GM12878 (cell line): Measurements from ENCODE around the gene PGM2L1. TPM values are rescaled to one million over a fixed set of nuclear protein-coding genes. Genes with fewer than 3 reads are reported as not detected.

Experiments
- ATAC-seq: fragments of 200-7000 bp; cut with Tn5 transposase; 3 replicates; pipeline ENCODE4 v1.9.1; 2020; ENCODE audit warnings: mild to moderate bottlenecking, moderate library complexity
- BruUV-seq: library from RNA; stranded (reverse); fragments of 400-500 nt; replicated peaks from 2 replicates; lab custom pipeline; 2021; lab: Mats Ljungman, UMichigan
- CTCF ChIA-PET: fragments of 300-600 bp; sonication (Branson Sonifier 250); formaldehyde crosslinking; extraction: SDS; loops from one replicate; lab custom pipeline; 2021; ENCODE audit warnings: inconsistent platforms; lab: Yijun Ruan, JAX
- POLR2A ChIA-PET: fragments of 350-600 bp; formaldehyde crosslinking; extraction: SDS; loops from one replicate; lab custom pipeline; 2021; ENCODE audit warnings: inconsistent platforms; lab: Charles Lee
- RAD21 ChIA-PET: fragments of 300-600 bp; sonication (Branson Sonifier 250); formaldehyde crosslinking; loops from one replicate; lab custom pipeline; 2023; ENCODE audit warnings: antibody characterized with exemption; ENCODE audit not compliant: unreplicated experiment; lab: Charles Lee
- SMC1A ChIA-PET: fragments of 300-600 bp; sonication (Branson Sonifier 250); formaldehyde crosslinking; loops from one replicate; lab custom pipeline; 2023; ENCODE audit not compliant: unreplicated experiment, uncharacterized antibody; lab: Charles Lee
- DNase-seq: peaks from one replicate; pipeline ENCODE4 v3.0.0-alpha.2; 2011; ENCODE audit warnings: low read depth, low spot score
- FAIRE-seq: peaks from 3 replicates; lab custom pipeline; 2011; peaks lifted over from hg19 to GRCh38; lab: Jason Lieb, UNC
- H2AFZ ChIP-seq: 2 replicates; pipeline ENCODE4 v1.6.0; 2011; ENCODE audit warnings: low read depth, low read length, control low read depth; ENCODE audit not compliant: control insufficient read depth
- H3K27ac ChIP-seq: 2 replicates; pipeline ENCODE4 v1.5.1; 2011; ENCODE audit warnings: control low read depth; ENCODE audit not compliant: control insufficient read depth, insufficient read depth
- H3K27me3 ChIP-seq, 2 experiments: replicated peaks in 1 of 2; 2 replicates each; pipeline versions ENCODE4 v1.6.0 to v1.6.1; 2011; ENCODE audit warnings: low read length in 1 of 2; ENCODE audit not compliant: control insufficient read depth in 2 of 2, insufficient read depth in 2 of 2
- H3K36me3 ChIP-seq, 2 experiments: 2 replicates each; pipeline ENCODE4 v1.5.1; 2011; ENCODE audit warnings: low read length in 1 of 2; ENCODE audit not compliant: control insufficient read depth in 2 of 2, insufficient read depth in 2 of 2
- H3K4me1 ChIP-seq: 2 replicates; pipeline ENCODE4 v1.6.1; 2011; ENCODE audit warnings: mild to moderate bottlenecking, low read length, moderate library complexity, mixed read lengths; ENCODE audit not compliant: control insufficient read depth, insufficient read depth
- H3K4me2 ChIP-seq: 2 replicates; pipeline ENCODE4 v1.6.0; 2011; ENCODE audit warnings: control low read depth; ENCODE audit not compliant: control insufficient read depth, insufficient read depth
- H3K4me3 ChIP-seq: fragments of 200-600 bp; sonication (generic); 2 replicates; pipeline ENCODE4 v1.5.1; 2016
- H3K79me2 ChIP-seq: 2 replicates; pipeline ENCODE4 v1.6.0; 2011; ENCODE audit warnings: low read length; ENCODE audit not compliant: control insufficient read depth, insufficient read depth
- H3K9ac ChIP-seq: 2 replicates; pipeline ENCODE4 v1.8.0; 2011; ENCODE audit warnings: low read length, control low read depth, mixed read lengths; ENCODE audit not compliant: control insufficient read depth, insufficient read depth
- H3K9me3 ChIP-seq: replicated peaks from 3 replicates; pipeline ENCODE4 v1.5.1; 2011; ENCODE audit warnings: mild to moderate bottlenecking, low read length; ENCODE audit not compliant: control insufficient read depth, insufficient read depth
- H4K20me1 ChIP-seq: 2 replicates; pipeline ENCODE4 v1.6.0; 2011; ENCODE audit not compliant: control insufficient read depth, insufficient read depth
- CBX3 ChIP-seq: fragments of 200-600 bp; sonication (generic); IDR thresholded peaks from 2 replicates; pipeline ENCODE4 v1.6.1; 2016; ENCODE audit warnings: low read depth, borderline replicate concordance
- CREB1 ChIP-seq: IDR thresholded peaks from 2 replicates; pipeline ENCODE4 v1.6.1; 2012; ENCODE audit warnings: low read depth, mild to moderate bottlenecking, inconsistent platforms
- EED ChIP-seq: sonication (generic); IDR thresholded peaks from 2 replicates; pipeline ENCODE4 v1.6.1; 2016; ENCODE audit warnings: antibody characterized with exemption, low read depth
- ELK1 ChIP-seq: IDR thresholded peaks from 2 replicates; pipeline ENCODE4 v1.6.1; 2012; ENCODE audit warnings: low read depth, low read length, improper control_type of control experiment
- ESRRA ChIP-seq: IDR thresholded peaks from 2 replicates; pipeline ENCODE4 v1.6.1; 2012; ENCODE audit warnings: mild to moderate bottlenecking, low read length, improper control_type of control experiment
- IKZF1 ChIP-seq: fragments of 450-650 bp; conservative IDR thresholded peaks from 2 replicates; pipeline ENCODE4 v1.6.1; 2017; ENCODE audit warnings: antibody characterized with exemption, mild to moderate bottlenecking
- KDM1A ChIP-seq: fragments of 200-600 bp; sonication (generic); IDR thresholded peaks from 2 replicates; pipeline ENCODE4 v1.6.1; 2016; ENCODE audit warnings: borderline replicate concordance
- NBN ChIP-seq: fragments of 450-650 bp; IDR thresholded peaks from 2 replicates; pipeline ENCODE4 v1.6.1; 2016
- PAX8 ChIP-seq: fragments of 450-650 bp; IDR thresholded peaks from 2 replicates; pipeline ENCODE4 v1.6.1; 2017; ENCODE audit warnings: mild to moderate bottlenecking, moderate library complexity
- SIN3A ChIP-seq: IDR thresholded peaks from 2 replicates; pipeline ENCODE4 v1.6.1; 2012; ENCODE audit warnings: low read depth, low read length, improper control_type of control experiment
- SMAD5 ChIP-seq: IDR thresholded peaks from 2 replicates; pipeline ENCODE4 v1.6.1; 2016; ENCODE audit warnings: antibody characterized with exemption, low read depth
- SPI1 ChIP-seq: IDR thresholded peaks from 2 replicates; pipeline ENCODE4 v1.6.1; 2011; ENCODE audit warnings: low read depth, mild to moderate bottlenecking, low read length, moderate library complexity, borderline replicate concordance; ENCODE audit not compliant: insufficient read depth
- SREBF2 ChIP-seq: IDR thresholded peaks from 2 replicates; pipeline ENCODE4 v1.6.1; 2012; ENCODE audit warnings: mild to moderate bottlenecking, low read length
- TCF12 ChIP-seq: IDR thresholded peaks from 2 replicates; pipeline ENCODE4 v1.6.1; 2011; ENCODE audit warnings: low read depth, mild to moderate bottlenecking, low read length
- USF2 ChIP-seq: IDR thresholded peaks from 2 replicates; pipeline ENCODE4 v1.6.1; 2011; ENCODE audit warnings: low read depth, low read length, improper control_type of control experiment, borderline replicate concordance
- YY1 ChIP-seq: IDR thresholded peaks from 2 replicates; pipeline ENCODE4 v1.6.1; 2011; ENCODE audit warnings: low read depth, mild to moderate bottlenecking, low read length
- ZNF687 ChIP-seq: fragments of 450-650 bp; IDR thresholded peaks from 2 replicates; pipeline ENCODE4 v1.6.1; 2017; ENCODE audit warnings: mild to moderate bottlenecking, moderate library complexity
- ZSCAN29 ChIP-seq: fragments of 450-650 bp; IDR thresholded peaks from 2 replicates; pipeline ENCODE4 v1.6.1; 2017; ENCODE audit warnings: mild to moderate bottlenecking, moderate library complexity
- WGBS: methylation state at CpG from one replicate; pipeline ENCODE4 v1.1.6; 2016; ENCODE audit warnings: low lambda C conversion rate; ENCODE audit not compliant: insufficient replicate concordance, insufficient coverage; ENCODE audit errors: missing lambda C conversion rate; 5-methylcytosine and 5-hydroxymethylcytosine counted together
- in situ Hi-C: fragments of 300-500 bp; cut with MboI; formaldehyde crosslinking; loops from 9 replicates; pipeline ENCODE4 v1.14.3; 2018; ENCODE audit warnings: mixed read lengths
- intact Hi-C: fragments of 100-400 bp; cut with micrococcal nuclease; formaldehyde crosslinking; loops from one replicate; pipeline ENCODE4 v1.14.2; 2022; ENCODE audit not compliant: unreplicated experiment
- polyA plus RNA-seq, 11 experiments: library from polyadenylated mRNA; depleted of rRNA in 4 of 11; unstranded in 6 of 11; stranded (reverse) in 5 of 11; fragments of >200 nt; fragmentation: Nextera tagmentation in 4 of 11; fragmentation: Illumina TruSeq in 1 of 11; extraction: Ambion mirVana in 4 of 11; extraction: Trizol in 1 of 11; gene quantifications; 1 replicate in 1 of 11; 2 replicates in 10 of 11; pipeline versions ENCODE4 v1.2.1 to v1.2.3, GENCODE V29; 2011 to 2016; ENCODE audit warnings: inconsistent platforms in 2 of 11, missing spikeins in 2 of 11, low read depth in 1 of 11
- total RNA-seq, 4 experiments: library from RNA; depleted of rRNA in 3 of 4; stranded (reverse); fragments of >200 nt in 3 of 4; fragmentation: Illumina TruSeq in 1 of 4; extraction: Trizol in 1 of 4; gene quantifications; 2 replicates each; pipeline versions ENCODE4 v1.2.1 to v1.2.3, GENCODE V29; 2013 to 2021

Gene PGM2L1
- total and polyA plus RNA-seq, 10 of the 15 experiments (the other 5 are each of a cell fraction or from before 2014, with no cell fraction given) = 0.04 to 0.20 (median 0.13) TPM; not detected in 1

GRCh38 chr11:74425100-74425499 lies 26.9 kb upstream of the PGM2L1 start (continued):
- TF ChIP-seq SPI1 = no peak
- no peak for TF ChIP-seq CREB1
- no peak for TF ChIP-seq CBX3
- TF ChIP-seq KDM1A = no peak
- no peak for TF ChIP-seq NBN
- no peak for TF ChIP-seq ELK1
- no peak for TF ChIP-seq TCF12
- TF ChIP-seq PAX8 = no peak

- Histone ChIP-seq H3K27ac (no peak overlapping the region), H3K27me3 (no peaks in the 10 kb centered on the region), H3K4me2 (no peak overlapping the region), H2AFZ (no peak overlapping the region), H4K20me1 (no peaks in the 10 kb centered on the region), H3K36me3 (no peaks in the 10 kb centered on the region), H3K4me3 (no peak overlapping the region), H3K9ac (no peak overlapping the region), H3K79me2 (no peaks in the 10 kb centered on the region), H3K9me3 (no peaks in the 10 kb centered on the region), H3K4me1 (no peaks in the 10 kb centered on the region)
- intact Hi-C loops = no loop called here
- TF ChIP-seq ZNF687 = no peak
- TF ChIP-seq IKZF1 = no peak
- no peak for TF ChIP-seq ESRRA
- TF ChIP-seq ZSCAN29 = no peak
- no peak for TF ChIP-seq EED
- no peak for TF ChIP-seq USF2
- no peak for TF ChIP-seq YY1
- no peak for TF ChIP-seq SIN3A
- no peak for TF ChIP-seq SREBF2
- TF ChIP-seq SMAD5 = no peak
- RAD21 ChIA-PET = interaction anchor here (1.1 to 2.5 kb wide), 2 partner anchors 9 to 31 kb away, joined by 4 to 7 read pairs; no protein-coding TSS in a partner anchor
- FAIRE-seq (no peak), DNase-seq (no peak), ATAC-seq (no peak)
- SMC1A ChIA-PET = no interaction called here
- WGBS = 0% methylated on average over 1 of the region's 1 CpG
- POLR2A ChIA-PET = interaction anchor here (1.0 kb wide), 1 partner anchor 10 kb away, joined by 3 read pairs; no protein-coding TSS in a partner anchor
- in situ Hi-C loops = no loop called here
- CTCF ChIA-PET = no interaction called here
- BruUV-seq = no TSS peak
These were observed 20.3 kb upstream of the PGM2L1 start for GRCh38 chr11:74418509-74418895.
